ENCODE data around the gene S1PR5. TPM values are rescaled to one million over a fixed set of nuclear protein-coding genes. Genes with fewer than 3 reads are reported as not detected.

The S1PR5 gene
- total RNA-seq, result 0.11 TPM in 1 of 2 replicates, not detected in the other

DNA sequence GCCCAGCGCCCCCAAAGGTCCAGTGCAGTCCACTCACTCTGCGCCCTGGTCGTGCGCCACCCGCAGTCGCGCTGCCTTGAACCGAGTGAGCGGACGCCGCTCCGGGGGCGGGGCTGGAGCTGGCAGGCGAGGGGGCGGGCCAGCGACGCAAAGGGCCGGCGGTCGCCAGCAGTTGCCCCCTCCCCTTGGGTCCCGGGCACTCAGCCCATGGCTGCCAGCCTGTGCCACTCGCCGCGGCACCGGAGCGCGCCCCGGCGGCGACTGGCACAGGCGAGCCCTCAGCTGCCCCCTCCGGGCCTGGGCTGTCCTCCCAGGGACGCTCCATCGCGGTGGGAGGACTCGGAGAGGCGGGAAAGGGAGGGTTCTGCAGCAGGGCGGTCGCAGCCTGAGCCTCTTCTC is at the start of gene S1PR5:
S1PR5 (minus strand) TSS at position 87 of the 399 bp plus-strand sequence. CDS start 2,436 bp downstream, outside the sequence.

DNA sequence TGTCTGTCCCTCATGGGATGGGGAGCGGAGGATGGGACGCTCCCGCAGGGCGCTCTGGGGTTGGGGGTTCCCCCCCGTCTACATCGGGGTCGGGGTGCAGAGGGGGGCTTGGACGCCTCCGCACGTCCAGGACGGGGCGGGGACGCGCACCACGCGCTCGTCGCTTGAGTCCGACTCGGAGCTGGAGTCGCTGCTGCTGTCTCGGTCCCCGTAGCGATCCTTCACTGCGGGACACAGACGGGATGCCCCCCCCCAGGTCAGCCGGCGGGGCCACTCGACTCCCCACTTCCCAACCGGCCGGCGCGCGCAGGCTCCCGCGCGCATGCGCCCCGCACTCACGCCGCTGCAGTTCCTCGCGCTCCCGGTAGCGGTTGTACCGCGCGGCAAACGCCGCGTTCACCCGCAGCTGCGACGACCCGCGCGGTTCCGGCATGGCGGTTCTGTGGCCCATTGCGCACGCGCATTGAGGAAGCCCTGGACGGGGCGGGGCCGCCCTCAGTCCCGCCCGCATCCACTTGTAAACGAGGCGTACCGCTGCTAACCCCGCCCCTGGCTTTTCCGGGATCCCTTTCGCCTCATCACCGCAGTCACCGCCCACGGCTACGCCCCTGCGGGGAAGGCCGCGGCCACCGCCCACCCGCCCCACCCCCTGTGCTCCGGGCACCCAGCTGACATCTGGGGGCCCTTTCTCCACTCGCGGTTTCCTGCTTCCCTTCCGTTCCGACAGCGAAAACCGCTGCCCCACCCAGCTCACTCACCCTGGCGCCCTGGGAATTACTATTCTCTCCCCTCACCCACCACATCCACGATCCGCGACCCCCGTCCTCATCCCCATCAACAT is 48.5 kb upstream of the S1PR5 start, which contains the start of gene KRI1:
KRI1 (minus strand) TSS at position 444 of the 841 bp plus-strand sequence; CDS start at position 433, 11 bp downstream.

GRCh38 chr19:10543420-10544241 is 26.4 kb upstream of the S1PR5 start, which contains the start of gene ATG4D:
TSS of gene ATG4D (plus strand) at chr19:10543904. CDS start at chr19:10544091, 187 bp downstream.

DNA sequence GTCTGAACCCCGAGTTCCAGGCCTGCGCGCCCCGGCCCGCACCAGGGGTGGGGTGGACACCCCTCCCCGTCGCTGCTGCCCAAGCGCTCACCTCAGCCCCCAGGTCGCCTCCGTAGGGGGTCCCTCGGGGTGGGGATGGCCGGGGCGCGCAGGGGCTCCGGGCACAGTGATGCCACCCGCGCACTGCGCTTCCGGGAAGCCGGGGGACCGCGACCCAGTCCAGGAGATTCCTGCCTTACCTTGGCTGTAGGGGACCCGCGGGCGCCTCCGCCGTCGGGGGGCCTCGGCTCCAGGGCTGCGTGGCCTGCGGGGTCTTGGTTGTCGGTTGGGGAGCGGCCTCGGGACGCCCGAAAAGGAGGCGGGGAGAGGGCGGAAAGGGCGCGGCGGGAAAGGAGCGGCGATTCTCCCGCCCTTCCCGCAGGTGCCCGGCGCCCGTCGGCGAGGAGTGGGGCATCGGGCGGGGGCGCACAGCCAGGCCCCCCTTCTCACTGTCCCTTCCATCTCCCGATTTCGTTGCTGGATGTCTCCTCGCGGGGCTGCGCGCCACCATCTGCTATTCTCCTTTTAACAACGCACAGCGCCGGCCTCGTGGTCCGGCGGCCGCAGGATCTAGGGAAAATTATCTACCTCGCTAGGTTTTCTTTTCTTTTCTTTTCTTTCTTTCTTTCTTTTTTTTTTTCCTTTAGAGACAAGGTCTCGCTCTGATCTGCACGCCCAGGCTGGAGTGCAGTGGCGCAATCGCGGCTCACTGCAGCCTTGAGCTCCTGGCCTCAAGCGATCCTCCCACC is 14.1 kb downstream of the S1PR5 start, which contains the start of gene KEAP1:
KEAP1 (minus strand) TSS at position 355 of the 788 bp plus-strand sequence. CDS start 3,323 bp downstream, outside the sequence.

Other genes starting within 250 kb of the S1PR5 start
- 2.1 and 4.4 TPM in 2 replicates for gene ICAM1, start 246.3 kb downstream of the S1PR5 start, total RNA-seq
- gene ICAM4, start 230.5 kb downstream of the S1PR5 start, total RNA-seq, result under 0.01 and 0.11 TPM in 2 replicates
- under 0.01 TPM in 1 of 2 replicates, not detected in the other for gene ICAM5, start 227.5 kb downstream of the S1PR5 start, total RNA-seq
- 0.11 and 0.26 TPM in 2 replicates for gene ZGLP1, start 207.6 kb downstream of the S1PR5 start, total RNA-seq
- gene FDX2, start 201.4 kb downstream of the S1PR5 start, total RNA-seq, result 16.0 and 16.9 TPM in 2 replicates
- 4.8 and 6.1 TPM in 2 replicates for gene RAVER1, start 183.9 kb downstream of the S1PR5 start, total RNA-seq
- 8.2 and 8.4 TPM in 2 replicates for gene ICAM3, start 177.8 kb downstream of the S1PR5 start, total RNA-seq
- gene TYK2, start 136.9 kb downstream of the S1PR5 start, total RNA-seq, result 55.4 and 56.3 TPM in 2 replicates
- gene CDC37, start 113.9 kb downstream of the S1PR5 start, total RNA-seq, result 240 and 243 TPM in 2 replicates
- 1.8 and 2.2 TPM in 2 replicates for gene PDE4A, start 96.9 kb downstream of the S1PR5 start, total RNA-seq
- 78.4 and 78.9 TPM in 2 replicates for gene KEAP1, start 14.1 kb downstream of the S1PR5 start, total RNA-seq
- gene ATG4D, start 26.5 kb upstream of the S1PR5 start, total RNA-seq, result 5.9 and 6.0 TPM in 2 replicates
- gene KRI1, start 48.6 kb upstream of the S1PR5 start, total RNA-seq, result 5.7 and 8.4 TPM in 2 replicates
- gene CDKN2D, start 51.5 kb upstream of the S1PR5 start, total RNA-seq, result 3.6 and 11.1 TPM in 2 replicates
- gene AP1M2, start 69.9 kb upstream of the S1PR5 start, total RNA-seq, result under 0.01 TPM in 1 of 2 replicates, not detected in the other
- gene SLC44A2, start 108.1 kb upstream of the S1PR5 start, total RNA-seq, result 61.0 and 69.5 TPM in 2 replicates
- 73.7 and 99.6 TPM in 2 replicates for gene ILF3, start 136.9 kb upstream of the S1PR5 start, total RNA-seq
- gene QTRT1, start 184.0 kb upstream of the S1PR5 start, total RNA-seq, result 15.7 and 23.8 TPM in 2 replicates
- gene DNM2, start 200.6 kb upstream of the S1PR5 start, total RNA-seq, result 87.8 and 88.8 TPM in 2 replicates

Measured in dermis lymphatic vessel endothelial cell (primary cell).